ENCODE data around the gene LIME1.
A peak's percentile ranks its signal among the peaks of the same experiment; 100 is the strongest.

Gene LIME1

GRCh38 chr20:63696628-63697356 lies 39.7 kb upstream of the LIME1 start, which contains the start of gene TNFRSF6B:
Gene TNFRSF6B (plus strand): TSS chr20:63696652. CDS start chr20:63696768, 116 bp downstream.
- no peak for DNase-seq (ENCODE audit: low read depth)

GRCh38 chr20:63697357-63697867 lies 39.1 kb upstream of the LIME1 start:
- peak overlapping the region; percentile 42 for H3K4me3 ChIP-seq (ENCODE audit: low read depth, low read length)
- DNase-seq (ENCODE audit: low read depth): no peak

More at GRCh38 chr20:63696628-63697356, 39.7 kb upstream of the LIME1 start, which contains the start of gene TNFRSF6B:
- H3K4me3 ChIP-seq (ENCODE audit: low read depth, low read length): peak within 1 kb of the TSS; percentile 42

- no peak for DNase-seq (ENCODE audit: low read depth)
- H3K4me3 ChIP-seq (ENCODE audit: low read depth, low read length): no peak overlapping the region
Observed at GRCh38 chr20:63697868-63698545, 38.5 kb upstream of the LIME1 start.

GRCh38 chr20:63698739-63699465 lies 37.6 kb upstream of the LIME1 start:
- DNase-seq (ENCODE audit: low read depth): peak; percentile 70
- H3K4me3 ChIP-seq (ENCODE audit: low read depth, low read length): no peak overlapping the region

GRCh38 chr20:63699466-63700198 lies 36.8 kb upstream of the LIME1 start:
- no peak overlapping the region for H3K4me3 ChIP-seq (ENCODE audit: low read depth, low read length)
- DNase-seq (ENCODE audit: low read depth): no peak

GRCh38 chr20:63700199-63701050 lies 36.0 kb upstream of the LIME1 start:
- no peak overlapping the region for H3K4me3 ChIP-seq (ENCODE audit: low read depth, low read length)
- no peak for DNase-seq (ENCODE audit: low read depth)

GRCh38 chr20:63701051-63701328 lies 35.5 kb upstream of the LIME1 start:
- no peak overlapping the region for H3K4me3 ChIP-seq (ENCODE audit: low read depth, low read length)
- no peak for DNase-seq (ENCODE audit: low read depth)

GRCh38 chr20:63701329-63702035 lies 35.0 kb upstream of the LIME1 start:
- no peak for DNase-seq (ENCODE audit: low read depth)
- H3K4me3 ChIP-seq (ENCODE audit: low read depth, low read length): no peak overlapping the region

GRCh38 chr20:63702036-63702665 lies 34.3 kb upstream of the LIME1 start:
- no peak overlapping the region for H3K4me3 ChIP-seq (ENCODE audit: low read depth, low read length)
- DNase-seq (ENCODE audit: low read depth): no peak

- DNase-seq (ENCODE audit: low read depth): no peak
- no peak overlapping the region for H3K4me3 ChIP-seq (ENCODE audit: low read depth, low read length)
Observed at GRCh38 chr20:63702751-63703470, 33.6 kb upstream of the LIME1 start.

GRCh38 chr20:63703471-63703975 lies 32.9 kb upstream of the LIME1 start:
- no peak overlapping the region for H3K4me3 ChIP-seq (ENCODE audit: low read depth, low read length)
- no peak for DNase-seq (ENCODE audit: low read depth)

GRCh38 chr20:63703976-63704748 lies 32.3 kb upstream of the LIME1 start:
- DNase-seq (ENCODE audit: low read depth): no peak
- H3K4me3 ChIP-seq (ENCODE audit: low read depth, low read length): no peak overlapping the region

- no peak for DNase-seq (ENCODE audit: low read depth)
- no peak overlapping the region for H3K4me3 ChIP-seq (ENCODE audit: low read depth, low read length)
Observed at GRCh38 chr20:63704749-63705117, 31.7 kb upstream of the LIME1 start.

- H3K4me3 ChIP-seq (ENCODE audit: low read depth, low read length): no peak overlapping the region
Observed at GRCh38 chr20:63705232-63706026, 31.0 kb upstream of the LIME1 start.

GRCh38 chr20:63706027-63706695 lies 30.3 kb upstream of the LIME1 start:
- no peak for DNase-seq (ENCODE audit: low read depth)
- peak overlapping the region; percentile 85 for H3K4me3 ChIP-seq (ENCODE audit: low read depth, low read length)

More at GRCh38 chr20:63705232-63706026, 31.0 kb upstream of the LIME1 start:
- no peak for DNase-seq (ENCODE audit: low read depth)

Measured in skeletal muscle cell (primary cell).